HG02885 (cell line): Measurements from ENCODE around the gene HSPA9.

Experiments used
- ATAC-seq: cut with Tn5 transposase; IDR thresholded peaks from one replicate; pipeline ENCODE4 v1.9.1; 2021; ENCODE audit warnings: mild to moderate bottlenecking; ENCODE audit not compliant: unreplicated experiment, poor library complexity

The HSPA9 gene

GRCh38 chr5:138596105-138596881 is 21.1 kb upstream of the HSPA9 start:
- no peak for ATAC-seq

- no peak for ATAC-seq
Measured at GRCh38 chr5:138595180-138595795, 20.1 kb upstream of the HSPA9 start.

- no peak for ATAC-seq
Measured at GRCh38 chr5:138594305-138595058, 19.3 kb upstream of the HSPA9 start.

GRCh38 chr5:138588013-138588788 is 13.0 kb upstream of the HSPA9 start:
- no peak for ATAC-seq

- ATAC-seq = no peak
Measured at GRCh38 chr5:138585157-138585556, 10.0 kb upstream of the HSPA9 start.

- no peak for ATAC-seq
Measured at GRCh38 chr5:138583984-138584637, 8.9 kb upstream of the HSPA9 start.

GRCh38 chr5:138582959-138583358 is 7.8 kb upstream of the HSPA9 start:
- no peak for ATAC-seq

GRCh38 chr5:138580777-138581176 is 5.6 kb upstream of the HSPA9 start:
- ATAC-seq = no peak

GRCh38 chr5:138580001-138580400 is 4.8 kb upstream of the HSPA9 start:
- no peak for ATAC-seq

- no peak for ATAC-seq
Measured at GRCh38 chr5:138579517-138579863, 4.3 kb upstream of the HSPA9 start.

GRCh38 chr5:138577452-138577851 is 2.3 kb upstream of the HSPA9 start:
- no peak for ATAC-seq

- no peak for ATAC-seq
Measured at GRCh38 chr5:138574744-138575193, 432 bp downstream of the HSPA9 start.

GRCh38 chr5:138573949-138574670 is 1.1 kb downstream of the HSPA9 start:
- ATAC-seq = no peak

- ATAC-seq = no peak
Measured at GRCh38 chr5:138573223-138573622, 2.0 kb downstream of the HSPA9 start.

GRCh38 chr5:138570871-138571270 is 4.3 kb downstream of the HSPA9 start:
- ATAC-seq = no peak

- ATAC-seq = no peak
Measured at GRCh38 chr5:138569782-138570181, 5.4 kb downstream of the HSPA9 start.

GRCh38 chr5:138568061-138568824 is 7.0 kb downstream of the HSPA9 start:
- no peak for ATAC-seq

GRCh38 chr5:138566792-138567191 is 8.4 kb downstream of the HSPA9 start:
- no peak for ATAC-seq
